D721Med (cell line): ENCODE data around the gene RPS2.

Experiments
- DNase-seq: peaks from one replicate; pipeline ENCODE4 v3.0.0; 2011; ENCODE audit warnings: low spot score; ENCODE audit not compliant: insufficient read length
- FAIRE-seq: peaks from 2 replicates; lab custom pipeline; 2011; peaks lifted over from hg19 to GRCh38; lab: Jason Lieb, UNC
- TF ChIP-seq, protein P1 (sequence below): IDR thresholded peaks from 2 replicates; pipeline ENCODE4 v1.5.1; 2012; ENCODE audit warnings: mild to moderate bottlenecking, control low read depth; ENCODE audit not compliant: insufficient read depth; ENCODE audit errors: missing control alignments

The RPS2 gene

DNA sequence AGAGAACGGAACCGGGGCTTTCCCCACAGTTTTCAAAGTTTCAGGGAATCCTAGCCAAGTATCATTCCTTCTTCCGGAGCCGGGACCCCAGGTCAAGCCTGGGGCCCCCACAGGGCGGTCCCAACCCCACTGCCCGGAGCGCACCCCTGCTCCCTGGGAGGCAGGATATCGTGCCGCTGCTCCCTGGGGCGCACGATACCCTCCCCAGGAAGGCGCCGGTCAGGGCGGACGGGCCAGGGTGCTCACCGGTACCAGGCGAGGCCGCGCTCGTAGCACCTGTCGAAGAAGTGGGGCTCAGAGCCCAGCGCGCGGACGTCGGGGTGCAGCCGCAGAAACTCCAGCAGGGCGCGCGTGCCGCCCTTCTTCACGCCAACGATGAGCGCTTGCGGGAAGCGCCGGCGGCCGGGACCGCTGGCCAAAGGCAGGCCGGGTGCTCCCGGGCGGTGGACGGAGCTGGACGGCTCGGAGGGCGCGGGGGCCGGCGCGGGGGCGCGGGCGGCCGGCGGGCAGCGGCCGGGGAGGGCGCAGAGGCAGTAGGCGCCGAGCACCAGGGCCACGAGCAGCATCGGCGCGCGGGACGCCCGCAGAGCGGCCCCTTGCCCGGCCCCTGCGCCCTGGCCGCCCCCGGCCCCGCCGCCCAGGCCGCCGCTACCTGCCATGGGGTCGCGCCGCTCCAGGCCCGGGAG is 46.8 kb downstream of the RPS2 start:
- no peak for DNase-seq
- TF ChIP-seq, protein P1, sequence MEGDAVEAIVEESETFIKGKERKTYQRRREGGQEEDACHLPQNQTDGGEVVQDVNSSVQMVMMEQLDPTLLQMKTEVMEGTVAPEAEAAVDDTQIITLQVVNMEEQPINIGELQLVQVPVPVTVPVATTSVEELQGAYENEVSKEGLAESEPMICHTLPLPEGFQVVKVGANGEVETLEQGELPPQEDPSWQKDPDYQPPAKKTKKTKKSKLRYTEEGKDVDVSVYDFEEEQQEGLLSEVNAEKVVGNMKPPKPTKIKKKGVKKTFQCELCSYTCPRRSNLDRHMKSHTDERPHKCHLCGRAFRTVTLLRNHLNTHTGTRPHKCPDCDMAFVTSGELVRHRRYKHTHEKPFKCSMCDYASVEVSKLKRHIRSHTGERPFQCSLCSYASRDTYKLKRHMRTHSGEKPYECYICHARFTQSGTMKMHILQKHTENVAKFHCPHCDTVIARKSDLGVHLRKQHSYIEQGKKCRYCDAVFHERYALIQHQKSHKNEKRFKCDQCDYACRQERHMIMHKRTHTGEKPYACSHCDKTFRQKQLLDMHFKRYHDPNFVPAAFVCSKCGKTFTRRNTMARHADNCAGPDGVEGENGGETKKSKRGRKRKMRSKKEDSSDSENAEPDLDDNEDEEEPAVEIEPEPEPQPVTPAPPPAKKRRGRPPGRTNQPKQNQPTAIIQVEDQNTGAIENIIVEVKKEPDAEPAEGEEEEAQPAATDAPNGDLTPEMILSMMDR, result no peak
- FAIRE-seq, result no peak

DNA sequence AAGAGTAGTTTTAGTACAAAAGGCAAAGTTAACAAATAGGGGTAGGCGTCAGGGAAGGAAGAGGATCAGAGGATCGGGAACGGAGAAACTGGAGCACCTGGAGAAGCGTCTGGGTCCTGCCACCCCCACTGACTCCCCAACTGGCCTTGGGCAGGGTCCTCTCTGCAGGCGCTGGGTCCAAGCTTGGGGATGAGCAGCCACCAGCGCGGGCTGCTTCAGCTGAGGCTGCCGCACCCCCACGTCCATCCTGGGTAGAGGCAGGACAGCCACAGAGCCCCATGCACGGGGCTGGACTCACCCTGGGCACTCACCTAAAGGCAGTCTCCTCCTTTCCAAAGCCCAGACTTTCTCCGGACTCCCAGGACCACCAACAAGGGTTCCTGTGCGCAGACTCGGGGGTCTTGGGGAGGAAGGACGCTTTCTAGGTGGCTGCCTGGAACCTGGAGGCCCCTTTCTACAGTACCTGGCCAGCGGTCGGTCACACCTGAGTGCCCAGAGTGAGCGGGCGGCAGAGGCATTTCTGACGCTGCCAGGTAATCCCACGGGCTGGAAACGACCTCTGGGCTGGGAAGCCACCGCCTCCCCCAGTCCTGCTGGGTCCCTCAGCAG is 47.5 kb downstream of the RPS2 start:
- TF ChIP-seq, protein P1, result no peak
- no peak for DNase-seq
- FAIRE-seq, result no peak

DNA sequence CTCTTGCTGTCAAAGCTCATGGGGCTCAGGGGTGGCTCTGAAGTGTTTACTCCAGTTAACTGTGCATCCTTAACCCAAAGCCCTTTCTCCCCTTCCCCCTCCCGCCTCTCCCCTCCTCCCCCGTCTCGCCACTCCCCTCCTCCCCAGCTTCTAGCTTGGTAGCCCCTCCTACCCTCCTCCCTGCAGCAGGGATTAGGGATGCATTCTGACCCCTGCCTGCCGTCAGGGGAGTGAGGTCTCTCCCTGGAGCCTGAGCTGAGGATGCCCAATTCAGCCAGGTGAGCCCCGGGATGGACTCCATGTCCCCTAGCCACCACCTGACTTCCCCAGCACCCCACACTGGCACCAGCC is 48.0 kb downstream of the RPS2 start:
- TF ChIP-seq, protein P1, result no peak
- FAIRE-seq, result no peak
- no peak for DNase-seq

DNA sequence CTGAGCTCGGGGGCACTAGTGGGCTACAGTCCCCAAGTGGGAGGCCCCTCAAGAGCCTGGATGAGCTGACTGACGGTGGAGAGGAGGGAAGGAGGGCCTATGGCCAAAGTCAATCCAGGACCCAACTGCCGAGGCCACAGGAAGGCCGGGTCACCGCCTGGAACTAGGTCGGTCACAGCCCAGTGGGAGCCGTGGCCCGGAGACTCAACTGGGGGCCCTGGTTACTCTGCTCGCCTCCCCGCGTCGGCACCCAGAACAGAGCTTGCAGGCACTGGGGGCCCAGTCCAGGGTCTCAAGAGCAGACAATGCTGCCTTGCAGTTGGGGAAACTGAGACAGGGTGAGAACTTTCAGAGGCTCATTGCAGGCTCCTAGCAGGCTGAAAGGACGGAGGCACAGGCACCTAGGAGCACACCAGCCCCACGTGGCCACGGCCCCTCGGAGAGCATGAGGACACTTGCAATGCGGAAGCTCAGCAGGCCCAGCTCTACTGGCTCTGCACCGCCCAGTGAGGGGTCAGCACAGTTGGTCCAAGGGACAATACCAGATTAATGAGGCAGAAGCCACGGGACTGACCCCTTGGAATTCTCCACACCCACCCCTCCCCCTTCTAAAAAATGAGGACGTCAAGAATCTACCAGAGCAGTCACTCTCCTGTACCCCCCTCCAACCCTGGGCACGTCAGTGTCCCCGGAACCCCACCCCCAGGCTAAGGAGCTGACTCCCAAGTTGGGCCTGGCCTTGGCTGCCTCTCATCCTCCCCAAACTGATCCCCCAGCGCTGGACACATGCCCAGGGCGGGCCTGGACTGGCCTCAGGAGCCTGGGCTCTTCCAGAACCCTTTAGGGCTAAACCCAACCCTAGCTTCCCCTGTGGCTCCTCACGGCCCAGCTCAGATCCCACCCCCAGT is 48.6 kb downstream of the RPS2 start:
- FAIRE-seq, result no peak
- no peak for DNase-seq
- TF ChIP-seq, protein P1, result no peak

DNA sequence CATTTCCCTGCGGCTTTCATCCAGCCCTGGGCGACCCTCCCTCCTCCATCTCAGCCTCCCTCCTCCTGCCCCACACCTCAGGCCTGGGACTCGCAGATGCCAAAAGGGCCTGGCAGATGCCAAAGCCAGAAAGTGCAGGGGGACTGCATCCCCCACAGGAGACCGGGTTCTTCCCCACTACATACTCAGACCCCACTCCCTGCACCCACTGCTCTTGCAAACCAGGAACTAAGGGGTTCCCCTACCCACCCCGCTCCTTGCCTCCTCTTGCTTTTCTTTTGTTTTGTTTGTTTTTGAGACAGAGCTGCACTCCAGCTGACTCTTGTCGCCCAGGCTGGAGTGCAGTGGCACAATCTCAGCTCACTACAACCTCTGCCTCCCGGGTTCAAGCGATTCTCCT is 49.6 kb downstream of the RPS2 start:
- TF ChIP-seq, protein P1, result no peak
- DNase-seq, result no peak
- FAIRE-seq, result no peak

DNA sequence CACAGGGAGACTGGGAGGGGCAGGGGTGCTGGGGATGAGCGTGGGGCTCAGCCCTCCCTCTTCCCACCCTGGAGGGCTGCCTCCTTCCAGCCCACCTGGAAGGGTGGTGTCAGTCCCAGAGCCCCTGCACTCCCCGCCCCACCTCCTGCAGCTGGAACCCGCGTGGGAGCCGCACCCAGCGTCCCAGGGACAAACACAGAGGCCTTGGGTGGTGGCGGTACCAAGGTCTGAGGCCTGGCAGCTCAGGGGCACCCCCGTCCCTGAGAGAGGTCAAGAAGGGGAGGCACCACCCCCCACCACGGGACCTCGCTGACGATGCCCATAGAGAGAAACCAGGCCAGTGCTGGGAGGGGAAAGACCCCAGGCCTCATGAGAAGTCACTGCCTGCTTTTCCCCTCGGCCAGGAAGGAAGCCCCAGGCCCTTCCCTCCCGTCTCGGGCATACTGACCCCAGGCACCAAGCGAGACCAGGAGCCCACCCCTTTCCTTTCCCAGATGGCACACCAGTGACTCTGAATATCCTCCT is 50.5 kb downstream of the RPS2 start:
- DNase-seq (no peak), FAIRE-seq (no peak)
- TF ChIP-seq, protein P1, result no peak
